DMS53 (cell line): ENCODE results near the gene SPSB2.
"Not testable (repeated sequence)": the region's sequence is repeated elsewhere in the genome, so short reads cannot be mapped to it uniquely, and the experiment has no call there.

Source experiments
- DNase-seq: peaks from one replicate; lab custom pipeline; 2025; lab: John Stamatoyannopoulos, UW

SPSB2 gene

GRCh38 chr12:6870304-6870703 lies 2.8 kb downstream of the SPSB2 start:
- DNase-seq: not testable (repeated sequence)

- peak; percentile 96 for DNase-seq
These were observed 3.8 kb downstream of the SPSB2 start for GRCh38 chr12:6869049-6870021.

- DNase-seq: peak; percentile 67
These were observed 4.7 kb downstream of the SPSB2 start for GRCh38 chr12:6868211-6869048.

GRCh38 chr12:6867413-6868210 lies 5.5 kb downstream of the SPSB2 start, which contains the start of gene TPI1:
TSS of gene TPI1 (plus strand) at chr12:6867531. CDS start at chr12:6867567, 36 bp downstream.
- DNase-seq: peak; percentile 96

DNA sequence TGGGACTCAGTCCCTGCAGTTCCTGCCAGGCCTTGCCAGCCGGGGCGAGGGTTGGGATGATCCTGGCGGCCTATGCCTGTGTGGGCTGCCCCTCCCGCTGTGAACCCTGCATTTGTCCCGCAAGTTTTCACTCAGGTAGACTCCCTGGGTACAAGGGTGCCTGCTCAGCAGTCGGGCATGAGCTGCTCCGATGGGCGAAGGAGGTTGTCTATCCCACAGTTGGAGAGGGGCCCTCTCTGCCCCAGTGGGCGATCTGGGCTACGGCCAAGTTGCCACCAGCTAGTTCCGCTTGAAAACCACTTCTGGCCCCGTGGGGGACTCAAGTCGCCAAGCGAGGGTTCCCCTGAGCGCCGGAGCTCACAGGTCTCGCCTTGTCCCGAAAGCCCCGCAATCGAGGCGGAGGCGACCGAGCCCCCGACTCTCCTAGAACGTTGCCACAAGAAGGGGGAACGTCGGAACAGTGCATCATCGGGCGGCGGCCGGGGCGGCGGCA lies 6.1 kb downstream of the SPSB2 start:
- peak; percentile 85 for DNase-seq

DNA sequence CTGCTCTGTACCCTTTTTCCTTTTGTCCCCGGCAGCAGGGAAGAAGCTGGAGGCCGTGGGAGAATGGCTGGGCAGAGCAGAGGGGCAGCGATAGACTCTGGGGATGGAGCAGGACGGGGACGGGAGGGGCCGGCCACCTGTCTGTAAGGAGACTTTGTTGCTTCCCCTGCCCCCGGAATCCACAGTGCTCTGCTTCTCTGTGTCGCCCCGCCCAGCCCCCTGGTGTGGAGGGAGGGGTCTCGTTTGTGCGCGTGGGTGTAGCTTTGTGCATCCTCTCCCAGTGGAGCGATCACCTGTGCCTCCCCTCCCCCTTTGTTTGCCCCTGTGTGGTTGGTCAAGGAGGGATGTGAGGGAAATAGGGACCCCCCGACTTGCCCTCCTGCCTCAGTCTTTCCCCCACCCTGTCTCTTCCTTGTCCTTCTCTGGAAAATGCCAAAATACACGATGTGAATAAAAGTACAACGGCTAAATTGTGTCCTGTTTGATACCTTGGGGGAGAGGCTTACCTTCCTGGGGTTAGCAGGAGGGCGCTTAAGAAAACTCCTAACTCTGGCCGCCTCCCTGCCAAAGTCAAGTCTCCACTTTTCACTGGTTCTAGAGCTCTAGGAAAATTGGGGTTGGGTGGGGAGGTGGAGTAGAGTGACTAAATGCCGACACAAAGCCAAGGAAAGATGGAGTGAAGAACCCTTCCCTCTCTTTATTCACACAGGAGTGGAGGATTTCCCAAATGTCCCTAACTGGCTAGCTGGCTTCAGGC lies 6.8 kb downstream of the SPSB2 start:
- DNase-seq: no peak

- not testable (repeated sequence) for DNase-seq
These were observed 7.8 kb downstream of the SPSB2 start for GRCh38 chr12:6865307-6865706.

DNA sequence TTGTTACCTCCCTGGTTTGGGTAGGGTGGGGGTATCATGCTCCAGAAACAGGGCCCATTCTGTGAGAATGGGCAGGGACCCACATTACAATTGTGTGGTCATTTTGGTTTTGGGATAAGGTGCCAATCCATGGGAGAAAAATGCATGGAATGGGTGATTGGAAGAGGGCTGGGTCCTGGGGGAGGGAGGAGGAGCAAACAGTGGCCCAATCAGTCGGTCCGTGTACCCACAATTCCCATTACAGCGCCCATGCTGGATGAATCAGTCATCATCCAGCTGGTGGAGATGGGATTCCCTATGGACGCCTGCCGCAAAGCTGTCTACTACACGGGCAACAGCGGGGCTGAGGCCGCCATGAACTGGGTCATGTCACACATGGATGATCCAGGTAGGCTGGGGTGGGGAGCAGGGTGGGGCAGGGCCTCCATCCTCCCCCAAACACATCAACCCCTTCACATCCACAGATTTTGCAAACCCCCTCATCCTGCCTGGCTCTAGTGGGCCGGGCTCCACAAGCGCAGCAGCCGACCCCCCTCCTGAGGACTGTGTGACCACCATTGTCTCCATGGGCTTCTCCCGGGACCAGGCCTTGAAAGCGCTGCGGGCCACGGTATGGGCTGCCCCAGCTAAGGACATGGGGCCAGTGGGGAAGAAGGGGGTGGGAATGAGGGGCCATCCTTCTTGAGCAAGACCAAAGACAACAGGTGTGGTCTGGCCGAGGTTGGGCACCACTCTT lies 9.3 kb downstream of the SPSB2 start:
- DNase-seq: no peak

GRCh38 chr12:6863033-6863432 lies 10.1 kb downstream of the SPSB2 start:
- no peak for DNase-seq

DNA sequence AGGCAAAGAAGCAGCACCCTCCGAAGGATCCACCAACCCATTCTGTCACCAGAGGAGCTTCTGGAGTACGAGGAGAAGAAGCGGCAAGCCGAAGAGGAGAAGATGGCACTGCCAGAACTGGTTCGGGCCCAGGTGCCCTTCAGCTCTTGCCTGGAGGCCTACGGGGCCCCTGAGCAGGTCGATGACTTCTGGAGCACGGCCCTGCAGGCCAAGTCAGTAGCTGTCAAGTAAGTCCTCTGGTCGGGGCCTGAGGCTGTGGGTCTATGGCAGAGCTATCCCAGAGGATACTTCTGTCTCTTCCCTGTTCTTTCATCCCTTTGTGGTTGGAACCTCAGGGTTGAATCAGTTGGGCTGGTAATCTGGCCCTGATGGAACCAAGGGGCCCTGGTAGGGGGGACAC lies 11.7 kb downstream of the SPSB2 start:
- no peak for DNase-seq

GRCh38 chr12:6860942-6861341 lies 12.2 kb downstream of the SPSB2 start:
- DNase-seq: no peak

DNA sequence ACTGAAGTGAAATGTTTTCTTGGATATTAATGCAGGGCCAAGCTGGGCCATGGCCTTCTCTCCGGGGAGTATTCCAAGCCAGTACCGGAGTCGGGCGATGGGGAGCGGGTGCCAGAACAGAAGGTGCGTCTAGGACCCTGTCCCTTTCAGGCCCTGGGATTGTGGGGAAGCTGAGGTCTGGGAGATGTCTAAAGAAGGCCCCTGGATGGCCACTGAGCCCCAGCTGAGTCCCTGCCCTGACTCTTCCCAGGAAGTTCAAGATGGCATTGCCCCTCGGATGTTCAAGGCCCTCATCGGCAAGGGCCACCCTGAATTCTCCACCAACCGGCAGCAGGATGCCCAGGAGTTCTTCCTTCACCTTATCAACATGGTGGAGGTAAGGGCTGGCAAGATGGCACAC lies 13.0 kb downstream of the SPSB2 start:
- no peak for DNase-seq

DNA sequence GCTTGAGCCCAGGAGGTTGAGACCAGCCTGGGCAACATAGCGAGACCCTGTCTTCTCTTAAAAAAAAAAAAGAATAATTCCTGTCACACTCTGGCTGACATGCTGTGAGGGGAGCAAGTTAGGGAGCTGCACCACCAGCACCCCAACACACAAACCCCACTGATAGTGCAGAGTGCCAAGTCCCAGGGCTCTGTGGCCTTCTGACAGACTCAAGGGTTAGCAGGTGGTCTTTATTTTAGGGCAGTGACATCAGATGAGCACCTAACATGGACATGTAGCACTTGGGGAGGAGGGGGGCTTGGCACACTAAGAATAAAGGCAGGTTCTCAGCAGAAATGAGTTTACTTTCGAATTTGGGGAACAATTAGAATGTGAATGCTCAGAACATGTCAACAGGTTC lies 14.3 kb downstream of the SPSB2 start:
- no peak for DNase-seq

- DNase-seq: no peak
These were observed 17.8 kb downstream of the SPSB2 start for GRCh38 chr12:6855322-6855721.

DNA sequence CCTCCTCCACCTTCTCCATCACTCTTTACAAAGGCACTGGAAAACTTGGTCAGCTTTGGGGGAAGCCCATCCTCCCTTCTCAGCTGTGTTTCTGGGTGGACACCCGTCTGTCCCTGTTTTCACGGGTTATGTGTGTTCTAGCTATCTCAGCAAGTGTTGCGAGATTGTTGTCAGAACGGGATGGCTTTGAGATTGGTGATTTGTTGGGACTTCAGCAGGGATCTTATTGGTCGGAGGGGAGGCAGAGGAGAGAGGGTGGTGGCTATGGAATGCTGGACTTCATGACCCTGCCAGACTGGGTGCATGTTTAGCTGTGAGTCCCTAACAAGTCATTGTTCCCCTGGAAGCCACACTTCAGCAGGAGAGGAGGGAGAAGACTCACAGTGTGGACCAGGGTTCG lies 19.1 kb downstream of the SPSB2 start:
- no peak for DNase-seq

GRCh38 chr12:6853626-6854025 lies 19.5 kb downstream of the SPSB2 start:
- DNase-seq: no peak

- peak; percentile 87 for DNase-seq
These were observed 20.3 kb downstream of the SPSB2 start for GRCh38 chr12:6852651-6853354.

DNA sequence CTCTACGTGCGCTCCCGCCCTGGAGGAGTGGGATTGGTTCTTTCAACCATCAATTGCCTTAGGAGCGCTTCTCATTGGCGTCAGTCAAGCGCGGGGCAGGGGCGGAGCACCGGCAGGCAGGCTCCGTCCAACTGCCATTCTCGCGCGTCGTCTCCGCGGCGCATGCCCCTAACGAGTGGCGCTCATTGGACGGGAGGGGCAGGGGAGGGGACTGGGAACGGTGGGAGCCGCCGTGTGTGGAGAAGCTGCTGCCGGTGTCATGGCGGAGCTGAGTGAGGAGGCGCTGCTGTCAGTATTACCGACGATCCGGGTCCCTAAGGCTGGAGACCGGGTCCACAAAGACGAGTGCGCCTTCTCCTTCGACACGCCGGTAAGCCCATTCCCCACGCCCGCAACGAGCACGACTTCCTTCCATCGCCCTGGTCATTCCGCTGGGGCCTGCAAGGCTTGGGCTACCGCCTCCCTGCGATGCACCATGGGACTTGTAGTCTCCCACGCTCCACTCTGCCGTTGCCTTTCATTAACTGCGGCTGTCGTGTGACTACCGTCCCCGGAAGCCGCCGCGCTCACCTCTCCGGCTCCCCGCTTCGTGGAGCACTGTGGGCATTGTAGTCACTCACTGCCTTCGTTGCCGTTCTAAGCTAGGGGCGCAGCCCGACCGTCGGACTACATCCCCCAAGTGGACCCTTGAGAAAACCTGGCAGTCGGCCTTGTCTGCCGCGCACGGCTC lies 21.0 kb downstream of the SPSB2 start, which contains the start of gene USP5:
USP5 (plus strand) TSS at position 230 of the 730 bp plus-strand sequence; CDS start at position 260, 30 bp downstream.
- peak; percentile 100 for DNase-seq
